ENCODE results near the gene CDH24. TPM values are rescaled to one million over a fixed set of nuclear protein-coding genes. Genes with fewer than 3 reads are reported as not detected.

The CDH24 gene
- total and polyA plus RNA-seq, 2 of the 13 experiments (the other 11 are each of a cell fraction or from before 2014, with no cell fraction given): 0.69 to 0.99 TPM

DNA sequence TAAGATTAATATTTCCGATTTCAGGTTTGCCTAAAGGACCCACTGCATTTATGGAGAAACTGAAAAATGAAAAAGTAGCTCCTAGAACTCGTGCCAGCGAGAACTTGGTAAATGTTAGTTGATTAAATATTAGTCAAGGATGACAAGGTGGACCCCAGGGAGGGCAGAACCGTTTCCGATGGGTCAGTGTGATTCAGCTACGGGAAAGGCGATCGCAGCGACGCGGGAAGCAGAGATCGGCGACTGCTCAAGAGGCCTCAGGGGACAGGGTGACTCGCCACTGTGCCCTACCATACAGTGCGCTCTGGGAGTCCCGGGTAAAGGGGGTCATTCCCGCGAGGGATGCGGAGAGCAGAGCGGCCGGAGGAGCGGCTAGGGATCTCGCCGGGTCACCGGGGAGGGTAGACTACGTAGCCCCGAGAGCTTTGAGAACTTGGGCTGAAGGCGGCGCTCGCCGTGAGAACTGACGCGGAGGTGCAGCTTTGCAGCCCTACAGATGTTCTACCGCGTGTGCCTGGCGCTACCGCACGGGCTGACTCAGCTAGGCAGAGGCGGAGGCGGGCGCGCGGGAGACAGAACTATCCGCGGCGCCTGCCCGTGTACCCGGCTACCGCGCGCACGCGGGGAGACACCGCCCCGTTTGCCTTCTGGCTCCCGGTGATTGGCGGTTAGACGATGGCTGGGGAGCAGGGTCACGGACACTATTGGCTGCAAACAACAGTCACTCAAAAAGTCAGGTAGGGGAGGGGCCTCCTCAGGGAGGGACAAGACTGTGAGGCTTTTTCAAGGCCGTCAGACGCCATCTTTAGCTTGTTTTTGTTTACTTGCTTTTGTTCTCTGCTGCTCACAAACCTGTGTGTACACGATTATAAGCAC is 50.5 kb downstream of the CDH24 start (continued):
- TF ChIP-seq RARG (CRISPR knock-in tag; IDR thresholded peaks at IDR 0.05; ENCODE audit: low read depth) (peak; percentile 98; the same call in 1 of the 2 replicates), DMAP1 (CRISPR knock-in tag; IDR thresholded peaks at IDR 0.05) (peak; percentile 100), FOXP1 (IDR thresholded peaks at IDR 0.05) (peak; percentile 81; the same call in 1 of the 2 replicates), FOXP1 (CRISPR knock-in tag; IDR thresholded peaks at IDR 0.05) (peak; percentile 94), MXI1 (IDR thresholded peaks at IDR 0.05; ENCODE audit: borderline replicate concordance, low read depth, low read length) (peak; percentile 99), SCMH1 (CRISPR knock-in tag; IDR thresholded peaks at IDR 0.05; ENCODE audit: borderline replicate concordance) (no peak), ZNF143 (CRISPR knock-in tag; IDR thresholded peaks at IDR 0.05) (peak; percentile 75), KDM1A (CRISPR knock-in tag; IDR thresholded peaks at IDR 0.05) (peak; percentile 95), ZNF296 (CRISPR knock-in tag; conservative IDR thresholded peaks at IDR 0.05) (peak; percentile 97), GATAD1 (CRISPR knock-in tag; IDR thresholded peaks at IDR 0.05) (peak; percentile 86; the same call in 1 of the 2 replicates), HHEX (CRISPR knock-in tag; IDR thresholded peaks at IDR 0.05) (no peak), ZNF598 (CRISPR knock-in tag; IDR thresholded peaks at IDR 0.05; ENCODE audit: borderline replicate concordance) (peak; percentile 100), ZC3H4 (CRISPR knock-in tag; IDR thresholded peaks at IDR 0.05; ENCODE audit: borderline replicate concordance) (peak; percentile 98), ZNF367 (CRISPR knock-in tag; IDR thresholded peaks at IDR 0.05; ENCODE audit: borderline replicate concordance) (peak; percentile 93), FOXJ3 (CRISPR knock-in tag; IDR thresholded peaks at IDR 0.05; ENCODE audit: borderline replicate concordance) (peak; percentile 88; the same call in 1 of the 2 replicates), CBX2 (IDR thresholded peaks at IDR 0.05; ENCODE audit: low read depth, low read length) (no peak), CBX2 (CRISPR knock-in tag; IDR thresholded peaks at IDR 0.05; ENCODE audit: low read depth) (peak; percentile 98), HOXA9 (CRISPR knock-in tag; IDR thresholded peaks at IDR 0.05; ENCODE audit: borderline replicate concordance) (peak; percentile 98), ONECUT2 (CRISPR knock-in tag; IDR thresholded peaks at IDR 0.05) (peak; percentile 74; the same call in 1 of the 2 replicates), SP5 (CRISPR knock-in tag; IDR thresholded peaks at IDR 0.05; ENCODE audit: borderline replicate concordance, low read depth) (peak; percentile 74; the same call in 1 of the 2 replicates)
- TF ChIP-seq, protein P1, sequence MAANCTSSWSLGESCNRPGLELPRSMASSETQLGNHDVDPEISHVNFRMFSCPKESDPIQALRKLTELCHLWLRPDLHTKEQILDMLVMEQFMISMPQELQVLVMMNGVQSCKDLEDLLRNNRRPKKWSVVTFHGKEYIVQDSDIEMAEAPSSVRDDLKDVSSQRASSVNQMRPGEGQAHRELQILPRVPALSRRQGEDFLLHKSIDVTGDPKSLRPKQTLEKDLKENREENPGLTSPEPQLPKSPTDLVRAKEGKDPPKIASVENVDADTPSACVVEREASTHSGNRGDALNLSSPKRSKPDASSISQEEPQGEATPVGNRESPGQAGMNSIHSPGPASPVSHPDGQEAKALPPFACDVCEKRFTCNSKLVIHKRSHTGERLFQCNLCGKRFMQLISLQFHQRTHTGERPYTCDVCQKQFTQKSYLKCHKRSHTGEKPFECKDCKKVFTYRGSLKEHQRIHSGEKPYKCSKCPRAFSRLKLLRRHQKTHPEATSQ (CRISPR knock-in tag; IDR thresholded peaks at IDR 0.05; ENCODE audit: borderline replicate concordance): peak; percentile 100
- TF ChIP-seq, protein P2, sequence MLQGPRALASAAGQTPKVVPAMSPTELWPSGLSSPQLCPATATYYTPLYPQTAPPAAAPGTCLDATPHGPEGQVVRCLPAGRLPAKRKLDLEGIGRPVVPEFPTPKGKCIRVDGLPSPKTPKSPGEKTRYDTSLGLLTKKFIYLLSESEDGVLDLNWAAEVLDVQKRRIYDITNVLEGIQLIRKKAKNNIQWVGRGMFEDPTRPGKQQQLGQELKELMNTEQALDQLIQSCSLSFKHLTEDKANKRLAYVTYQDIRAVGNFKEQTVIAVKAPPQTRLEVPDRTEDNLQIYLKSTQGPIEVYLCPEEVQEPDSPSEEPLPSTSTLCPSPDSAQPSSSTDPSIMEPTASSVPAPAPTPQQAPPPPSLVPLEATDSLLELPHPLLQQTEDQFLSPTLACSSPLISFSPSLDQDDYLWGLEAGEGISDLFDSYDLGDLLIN (CRISPR knock-in tag; IDR thresholded peaks at IDR 0.05; ENCODE audit: borderline replicate concordance): peak; percentile 99
- TF ChIP-seq, protein P3, sequence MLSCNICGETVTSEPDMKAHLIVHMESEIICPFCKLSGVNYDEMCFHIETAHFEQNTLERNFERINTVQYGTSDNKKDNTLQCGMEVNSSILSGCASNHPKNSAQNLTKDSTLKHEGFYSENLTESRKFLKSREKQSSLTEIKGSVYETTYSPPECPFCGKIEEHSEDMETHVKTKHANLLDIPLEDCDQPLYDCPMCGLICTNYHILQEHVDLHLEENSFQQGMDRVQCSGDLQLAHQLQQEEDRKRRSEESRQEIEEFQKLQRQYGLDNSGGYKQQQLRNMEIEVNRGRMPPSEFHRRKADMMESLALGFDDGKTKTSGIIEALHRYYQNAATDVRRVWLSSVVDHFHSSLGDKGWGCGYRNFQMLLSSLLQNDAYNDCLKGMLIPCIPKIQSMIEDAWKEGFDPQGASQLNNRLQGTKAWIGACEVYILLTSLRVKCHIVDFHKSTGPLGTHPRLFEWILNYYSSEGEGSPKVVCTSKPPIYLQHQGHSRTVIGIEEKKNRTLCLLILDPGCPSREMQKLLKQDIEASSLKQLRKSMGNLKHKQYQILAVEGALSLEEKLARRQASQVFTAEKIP (CRISPR knock-in tag; IDR thresholded peaks at IDR 0.05; ENCODE audit: borderline replicate concordance): no peak
- TF ChIP-seq, protein P4, sequence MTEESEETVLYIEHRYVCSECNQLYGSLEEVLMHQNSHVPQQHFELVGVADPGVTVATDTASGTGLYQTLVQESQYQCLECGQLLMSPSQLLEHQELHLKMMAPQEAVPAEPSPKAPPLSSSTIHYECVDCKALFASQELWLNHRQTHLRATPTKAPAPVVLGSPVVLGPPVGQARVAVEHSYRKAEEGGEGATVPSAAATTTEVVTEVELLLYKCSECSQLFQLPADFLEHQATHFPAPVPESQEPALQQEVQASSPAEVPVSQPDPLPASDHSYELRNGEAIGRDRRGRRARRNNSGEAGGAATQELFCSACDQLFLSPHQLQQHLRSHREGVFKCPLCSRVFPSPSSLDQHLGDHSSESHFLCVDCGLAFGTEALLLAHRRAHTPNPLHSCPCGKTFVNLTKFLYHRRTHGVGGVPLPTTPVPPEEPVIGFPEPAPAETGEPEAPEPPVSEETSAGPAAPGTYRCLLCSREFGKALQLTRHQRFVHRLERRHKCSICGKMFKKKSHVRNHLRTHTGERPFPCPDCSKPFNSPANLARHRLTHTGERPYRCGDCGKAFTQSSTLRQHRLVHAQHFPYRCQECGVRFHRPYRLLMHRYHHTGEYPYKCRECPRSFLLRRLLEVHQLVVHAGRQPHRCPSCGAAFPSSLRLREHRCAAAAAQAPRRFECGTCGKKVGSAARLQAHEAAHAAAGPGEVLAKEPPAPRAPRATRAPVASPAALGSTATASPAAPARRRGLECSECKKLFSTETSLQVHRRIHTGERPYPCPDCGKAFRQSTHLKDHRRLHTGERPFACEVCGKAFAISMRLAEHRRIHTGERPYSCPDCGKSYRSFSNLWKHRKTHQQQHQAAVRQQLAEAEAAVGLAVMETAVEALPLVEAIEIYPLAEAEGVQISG (CRISPR knock-in tag; IDR thresholded peaks at IDR 0.05): peak; percentile 95
